H1 (cell line): Measurements from ENCODE around the gene LHFPL6. TPM values are rescaled to one million over a fixed set of nuclear protein-coding genes. Genes with fewer than 3 reads are reported as not detected.

Experiments
- CBX8 ChIP-seq: fragments of 300-800, 300-1000 bp; sonication (generic); IDR thresholded peaks from 2 replicates; pipeline ENCODE4 v1.7.1; 2016; ENCODE audit warnings: low read depth, low read length, borderline replicate concordance
- HDAC6 ChIP-seq: IDR thresholded peaks from one replicate; pipeline ENCODE4 v1.7.1; 2012; ENCODE audit warnings: low read depth, mild to moderate bottlenecking, inconsistent platforms, low read length, moderate library complexity
- SIRT6 ChIP-seq: IDR thresholded peaks from one replicate; pipeline ENCODE4 v1.7.1; 2012; ENCODE audit warnings: low read length, inconsistent platforms
- SP2 ChIP-seq: IDR thresholded peaks from 2 replicates; pipeline ENCODE4 v1.6.1; 2012; ENCODE audit warnings: mild to moderate bottlenecking, low read length, inconsistent platforms
- TEAD4 ChIP-seq: IDR thresholded peaks from 2 replicates; pipeline ENCODE4 v1.6.1; 2012; ENCODE audit warnings: low read depth, low read length, inconsistent platforms, mixed read lengths
- polyA plus RNA-seq, 7 experiments: library from polyadenylated mRNA; depleted of rRNA in 3 of 7; stranded (reverse) in 5 of 7; unstranded in 2 of 7; fragments of >200 nt in 5 of 7; fragments of 200-250 nt in 2 of 7; gene quantifications; 1 replicate in 5 of 7; 2 replicates in 1 of 7; 4 replicates in 1 of 7; pipeline versions ENCODE4 v1.2.1 to v1.2.3, GENCODE V29; 2011 to 2013; ENCODE audit warnings: missing spikeins in 2 of 7, mixed read lengths in 2 of 7
- total RNA-seq: library from RNA; stranded (reverse); fragmentation: NEBNext Ultra II Directional; extraction: Animal tissue kit (Norgen Biotek cat#: 25700); gene quantifications from 2 replicates; pipeline ENCODE4 v1.2.1, GENCODE V29; 2021
- TF ChIP-seq, protein P1 (sequence below): IDR thresholded peaks from 2 replicates; pipeline ENCODE4 v1.6.1; 2012; ENCODE audit warnings: inconsistent platforms

The LHFPL6 gene
- total and polyA plus RNA-seq, 2 of the 8 experiments (the other 6 are each of a cell fraction or from before 2014, with no cell fraction given), result 7.6 to 17.0 TPM

DNA sequence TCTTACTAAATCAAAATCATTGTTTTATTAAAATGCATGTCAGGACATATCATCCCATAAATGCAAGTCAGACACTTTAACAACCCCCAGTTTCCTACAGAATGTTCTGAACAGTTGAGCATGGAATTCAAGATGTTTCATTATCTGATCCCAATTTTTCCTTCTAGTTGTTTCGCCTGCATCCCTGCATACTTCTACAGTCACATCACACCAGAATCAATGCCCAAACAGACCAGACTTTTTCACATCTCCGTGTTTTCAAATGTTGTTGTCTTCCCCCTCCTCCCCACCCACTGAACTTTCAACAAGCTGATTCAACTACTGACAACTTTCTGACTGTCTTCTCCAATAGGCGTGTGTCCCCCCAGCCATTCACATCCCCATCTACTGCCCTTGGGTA, 48.6 kb downstream of the LHFPL6 start (continued):
- no peak for TF ChIP-seq SIRT6
- TF ChIP-seq TEAD4, result no peak
- TF ChIP-seq, protein P1, sequence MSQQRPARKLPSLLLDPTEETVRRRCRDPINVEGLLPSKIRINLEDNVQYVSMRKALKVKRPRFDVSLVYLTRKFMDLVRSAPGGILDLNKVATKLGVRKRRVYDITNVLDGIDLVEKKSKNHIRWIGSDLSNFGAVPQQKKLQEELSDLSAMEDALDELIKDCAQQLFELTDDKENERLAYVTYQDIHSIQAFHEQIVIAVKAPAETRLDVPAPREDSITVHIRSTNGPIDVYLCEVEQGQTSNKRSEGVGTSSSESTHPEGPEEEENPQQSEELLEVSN, result no peak
- TF ChIP-seq HDAC6, result no peak
- no peak for TF ChIP-seq CBX8
- TF ChIP-seq SP2, result no peak
